Skin epidermis (tissue), 12 donors: ENCODE measurements around the gene MRPL49.

Experiments
- H3K27ac ChIP-seq, 21 experiments: fragments of 200-600 bp; sonication (generic) in 11 of 21; one replicate each; pipeline ENCODE4 v1.5.0; 2020; ENCODE audit warnings: mild to moderate bottlenecking in 3 of 21, inconsistent platforms in 2 of 21, moderate library complexity in 2 of 21
- H3K4me3 ChIP-seq, 7 experiments: fragments of 200-600 bp; sonication (generic) in 2 of 7; one replicate each; pipeline ENCODE4 v1.5.0; 2020; ENCODE audit warnings: inconsistent platforms in 2 of 7, mild to moderate bottlenecking in 2 of 7, moderate library complexity in 1 of 7

The MRPL49 gene

DNA sequence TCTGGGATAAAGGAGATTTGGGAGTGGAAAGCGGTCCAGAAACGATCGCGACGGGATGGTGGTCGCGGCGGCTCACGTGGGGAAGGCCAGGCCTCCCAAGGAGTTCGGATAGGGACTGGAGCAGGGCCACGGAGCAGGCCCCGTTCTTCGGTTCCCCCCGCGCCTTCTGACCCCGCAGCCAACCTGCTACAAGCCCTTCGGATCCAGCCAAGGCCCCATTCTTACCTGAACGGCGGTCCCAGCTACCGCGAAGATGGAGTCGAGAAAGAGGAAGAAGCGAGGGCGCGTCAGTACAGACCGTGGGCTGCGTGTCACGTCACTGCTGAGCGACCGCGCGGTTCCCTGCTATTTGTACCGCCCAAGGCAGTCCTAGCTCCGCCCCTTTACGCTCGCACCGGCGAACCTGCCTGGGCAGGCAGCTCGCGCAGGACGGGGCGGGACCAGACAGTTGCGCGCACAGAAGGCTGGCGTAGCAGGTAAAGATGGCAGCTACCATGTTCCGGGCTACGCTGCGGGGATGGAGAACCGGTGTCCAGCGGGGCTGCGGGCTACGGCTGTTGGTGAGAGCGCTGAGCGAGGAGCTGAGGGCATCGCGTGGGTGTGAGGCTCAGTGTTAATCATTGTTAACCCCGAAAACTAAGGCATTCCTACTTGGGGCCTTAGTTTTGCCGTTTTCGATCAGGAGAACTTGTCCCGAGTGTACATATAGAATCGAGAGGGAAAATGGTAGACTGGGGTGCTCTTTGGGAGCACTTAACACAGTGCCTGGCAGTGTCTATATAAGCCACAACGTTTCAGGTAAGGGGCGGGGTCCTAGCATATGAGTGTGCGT lies at the start of gene MRPL49, which contains the start of gene FAU:
MRPL49 (plus strand) TSS at position 457 of the 832 bp plus-strand sequence; CDS start at position 483, 26 bp downstream.
FAU (minus strand) TSS at position 270 of the 832 bp plus-strand sequence. CDS start 321 bp downstream, outside the sequence.
- peak within 1 kb of the TSS; percentile 76 to 97 (median 92) for H3K27ac ChIP-seq
- H3K4me3 ChIP-seq: peak within 1 kb of the TSS; percentile 66 to 98 (median 91)

DNA sequence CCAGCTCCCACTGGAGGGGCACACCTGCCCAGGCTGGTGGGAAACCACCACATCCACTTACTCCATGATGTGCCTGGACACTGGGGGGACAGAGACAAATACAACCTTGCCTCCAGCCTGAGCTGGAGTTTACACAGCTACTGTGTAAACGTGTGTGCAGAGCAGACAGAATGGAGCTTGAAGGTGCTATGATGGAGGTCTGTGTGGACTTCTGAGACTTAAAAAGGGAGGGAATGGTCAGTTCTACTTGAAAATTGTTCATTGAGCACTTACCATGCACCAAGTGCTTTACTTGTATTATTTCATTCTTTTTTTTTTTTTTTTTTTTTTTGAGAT lies 49.5 kb upstream of the MRPL49 start:
- Histone ChIP-seq H3K27ac (no peak overlapping the region), H3K4me3 (no peak overlapping the region)

DNA sequence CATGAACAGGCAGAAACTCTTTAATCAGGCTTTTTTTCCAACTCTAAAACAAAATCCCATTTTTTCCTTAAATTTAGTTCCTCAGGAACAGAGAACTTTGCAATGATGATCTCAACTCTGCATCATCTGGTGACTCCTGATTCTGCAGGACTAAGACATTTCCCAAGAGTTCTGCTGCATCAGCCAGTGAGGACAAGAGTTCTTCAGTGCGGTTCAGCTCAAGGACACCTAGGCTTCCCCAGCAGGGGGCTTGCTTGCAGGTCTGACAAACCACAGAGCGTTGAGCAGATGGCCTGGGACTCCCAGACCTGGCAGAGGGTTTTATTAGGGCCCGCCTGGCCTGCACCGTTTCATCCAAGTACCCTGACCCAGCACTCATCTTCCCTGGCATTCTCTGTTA lies 44.7 kb upstream of the MRPL49 start:
- H3K4me3 ChIP-seq: no peak overlapping the region
- H3K27ac ChIP-seq: no peak overlapping the region

DNA sequence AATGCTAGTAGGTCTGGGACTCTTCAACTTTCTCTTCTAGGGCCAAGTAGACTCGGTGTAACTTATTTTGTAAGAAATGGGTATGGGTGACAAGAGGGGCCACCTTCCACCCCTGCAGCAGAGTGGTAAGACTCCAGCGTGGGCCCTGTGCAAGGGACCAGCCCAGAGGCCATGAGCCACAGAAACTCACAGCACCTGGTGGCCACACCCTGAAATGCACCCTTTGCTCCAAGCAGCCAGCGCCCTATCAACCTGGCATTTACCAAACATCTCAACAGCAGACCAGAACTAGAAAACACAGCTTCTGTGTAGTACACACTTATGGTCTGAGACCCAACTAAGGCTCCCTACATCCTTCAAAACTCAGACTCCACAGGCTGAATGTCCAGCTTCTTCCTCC lies 44.0 kb upstream of the MRPL49 start:
- Histone ChIP-seq H3K27ac (peak overlapping the region in 3 of 21 experiments; percentile 9 to 51 (median 21)), H3K4me3 (no peak overlapping the region)

DNA sequence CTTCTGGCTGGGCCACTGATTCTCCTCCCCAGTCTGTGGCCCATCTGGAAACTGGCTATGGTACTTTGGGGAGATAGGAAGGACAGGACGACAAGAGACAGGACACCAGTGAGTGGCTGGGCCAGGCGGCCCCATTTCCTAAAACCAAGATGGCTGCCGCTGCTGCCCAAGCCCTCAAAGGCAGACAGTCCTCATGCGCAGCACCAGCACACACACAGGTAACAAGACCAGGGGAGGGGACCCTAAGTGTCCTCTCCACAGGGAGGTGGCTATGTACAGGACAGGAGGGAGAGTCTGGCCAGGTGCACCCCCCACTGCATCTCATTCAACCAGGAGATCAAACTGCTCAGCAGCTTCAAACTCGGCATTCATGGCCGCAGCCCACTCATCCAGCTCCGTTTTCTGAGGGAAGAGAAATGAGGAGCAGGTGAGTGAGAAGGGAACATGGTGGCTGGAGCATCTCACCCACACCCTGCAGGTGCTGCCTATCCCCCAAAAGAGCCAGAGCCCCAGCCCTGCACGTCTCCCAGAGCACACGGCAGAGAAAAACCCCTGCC lies 43.3 kb upstream of the MRPL49 start:
- peak overlapping the region in 3 of 21 experiments; percentile 9 to 51 (median 21) for H3K27ac ChIP-seq
- no peak overlapping the region for H3K4me3 ChIP-seq

DNA sequence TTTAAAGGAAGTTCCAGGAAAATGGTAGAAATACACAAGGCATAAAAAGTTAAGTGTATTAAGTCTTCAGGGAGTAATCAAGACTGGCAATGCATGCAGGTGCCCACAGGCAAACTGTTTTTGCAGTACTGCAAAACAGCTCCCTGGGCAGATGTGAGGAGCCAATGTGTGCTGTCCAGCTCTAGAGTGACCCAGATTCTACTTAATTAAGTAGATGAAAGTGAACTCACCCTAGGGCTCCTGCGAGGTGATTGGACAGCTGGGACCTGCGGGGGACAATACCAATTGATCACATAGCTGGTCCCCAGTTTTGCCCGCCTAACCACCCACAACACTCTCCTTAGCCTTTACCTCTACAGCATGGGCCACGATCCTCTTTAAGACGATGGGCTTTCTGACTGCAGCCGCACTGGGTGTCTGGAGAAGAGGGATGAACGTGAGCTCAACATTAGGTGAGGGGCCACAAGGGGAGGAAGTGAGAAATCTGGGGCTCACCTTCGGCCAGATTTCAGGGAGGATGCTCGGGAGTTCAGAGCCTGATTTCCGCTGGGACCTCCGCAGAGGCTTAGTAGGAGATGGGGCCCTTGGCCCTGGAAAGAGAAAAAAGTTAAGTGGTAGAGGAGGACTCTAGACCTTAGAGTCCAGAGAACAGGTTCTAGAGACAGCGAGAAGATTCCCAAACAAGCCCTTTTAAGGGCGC lies 38.8 kb upstream of the MRPL49 start:
- Histone ChIP-seq H3K27ac (peak overlapping the region; percentile 17 to 97 (median 93)), H3K4me3 (peak overlapping the region; percentile 58 to 98 (median 73))

DNA sequence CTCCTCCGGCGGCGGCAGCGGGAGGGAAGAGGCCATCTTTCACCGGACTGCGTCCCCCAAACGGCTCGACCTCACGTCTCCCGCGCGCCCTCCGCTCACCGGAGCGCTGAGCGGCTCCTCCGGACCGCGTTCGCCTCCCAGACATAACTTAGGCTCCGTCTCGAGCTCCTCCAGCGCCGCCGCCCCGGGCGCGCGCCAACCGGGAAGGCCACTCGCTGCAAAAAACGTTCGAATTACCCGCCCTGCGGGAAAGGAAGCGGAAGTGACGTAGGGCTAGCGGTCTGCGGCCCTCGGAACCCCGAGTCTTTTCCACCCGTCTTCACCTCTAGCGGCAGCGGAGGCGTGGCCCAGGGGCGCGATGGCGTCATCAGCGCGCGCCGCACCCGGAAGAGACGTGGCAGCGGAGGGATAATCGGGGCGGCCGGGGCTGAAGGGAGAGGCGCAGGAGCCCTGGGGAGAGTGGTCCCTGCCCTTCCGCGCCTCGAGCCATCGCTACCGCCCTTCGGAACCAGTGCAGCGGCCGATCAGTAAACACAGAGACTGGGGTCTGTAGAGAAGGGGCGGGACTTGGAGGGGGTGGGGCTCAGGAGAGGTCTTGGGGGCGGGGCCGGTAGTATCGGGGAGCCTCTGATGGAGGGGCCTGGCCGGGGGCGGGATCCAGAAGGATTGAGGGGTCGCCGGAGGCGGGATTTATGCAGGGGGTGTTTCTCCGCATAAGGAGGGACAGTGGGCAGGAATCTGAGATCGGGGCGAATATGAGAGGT lies 38.1 kb upstream of the MRPL49 start, which contains the start of the genes CDCA5 and ZFPL1:
CDCA5 (minus strand) TSS at position 207 of the 764 bp plus-strand sequence; CDS start at position 145, 62 bp downstream.
ZFPL1 (plus strand) TSS at position 389 of the 764 bp plus-strand sequence. CDS start 477 bp downstream, outside the sequence.
- peak within 1 kb of the TSS; percentile 27 to 97 (median 93) for H3K27ac ChIP-seq
- H3K4me3 ChIP-seq: peak within 1 kb of the TSS; percentile 58 to 98 (median 73)

DNA sequence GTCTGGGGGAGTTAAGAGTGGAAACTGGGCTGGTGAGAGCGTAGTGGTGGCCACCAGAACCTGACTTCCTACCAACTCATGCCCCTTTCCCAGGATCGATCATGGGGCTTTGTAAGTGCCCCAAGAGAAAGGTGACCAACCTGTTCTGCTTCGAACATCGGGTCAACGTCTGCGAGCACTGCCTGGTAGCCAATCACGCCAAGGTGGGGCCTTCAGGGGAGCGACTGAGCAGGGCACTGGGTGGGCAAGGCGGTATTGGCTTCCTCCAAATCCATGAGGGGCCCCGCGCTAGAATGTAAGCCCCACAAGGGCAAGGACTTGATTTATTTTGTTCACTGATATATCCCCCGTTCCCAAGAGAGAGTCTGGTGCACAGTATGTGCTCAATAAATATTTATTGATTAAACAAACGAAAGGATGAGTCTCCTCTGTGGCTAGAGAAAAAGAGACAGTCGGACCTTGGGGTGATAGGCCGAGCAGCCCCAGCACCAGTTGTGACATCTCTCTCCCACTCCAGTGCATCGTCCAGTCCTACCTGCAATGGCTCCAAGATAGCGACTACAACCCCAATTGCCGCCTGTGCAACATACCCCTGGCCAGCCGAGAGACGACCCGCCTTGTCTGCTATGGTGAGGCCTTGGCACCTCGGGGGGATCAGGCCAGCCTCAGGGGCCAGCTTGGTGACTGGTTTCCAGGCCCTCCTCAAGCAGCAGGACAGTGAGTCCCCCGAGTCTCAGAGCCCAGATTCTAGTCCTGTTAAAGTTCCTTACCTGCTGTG lies 37.3 kb upstream of the MRPL49 start:
- Histone ChIP-seq H3K27ac (peak overlapping the region; percentile 27 to 97 (median 93)), H3K4me3 (peak overlapping the region; percentile 58 to 98 (median 73))

DNA sequence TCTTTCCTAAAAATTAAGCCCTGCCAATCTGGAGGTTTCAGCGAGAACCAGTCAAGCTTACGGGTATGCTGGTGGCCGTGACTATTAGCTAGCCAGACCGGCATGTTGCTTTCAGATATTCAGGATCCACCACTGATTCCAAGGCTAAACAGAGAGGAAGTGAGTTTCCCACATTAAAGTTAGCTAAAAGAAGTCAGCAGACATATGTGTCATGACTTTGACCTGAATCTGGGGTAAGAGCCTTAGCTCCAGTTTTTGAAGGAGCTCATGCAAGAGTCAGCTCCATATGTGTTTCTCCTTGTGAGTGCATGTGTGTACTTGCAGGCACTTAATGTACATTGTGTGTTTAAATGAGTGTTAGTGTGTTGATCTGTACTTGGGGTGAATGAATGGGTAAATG lies 36.7 kb upstream of the MRPL49 start:
- Histone ChIP-seq H3K4me3 (no peak overlapping the region), H3K27ac (peak overlapping the region in 1 of 21 experiments; percentile 96)

DNA sequence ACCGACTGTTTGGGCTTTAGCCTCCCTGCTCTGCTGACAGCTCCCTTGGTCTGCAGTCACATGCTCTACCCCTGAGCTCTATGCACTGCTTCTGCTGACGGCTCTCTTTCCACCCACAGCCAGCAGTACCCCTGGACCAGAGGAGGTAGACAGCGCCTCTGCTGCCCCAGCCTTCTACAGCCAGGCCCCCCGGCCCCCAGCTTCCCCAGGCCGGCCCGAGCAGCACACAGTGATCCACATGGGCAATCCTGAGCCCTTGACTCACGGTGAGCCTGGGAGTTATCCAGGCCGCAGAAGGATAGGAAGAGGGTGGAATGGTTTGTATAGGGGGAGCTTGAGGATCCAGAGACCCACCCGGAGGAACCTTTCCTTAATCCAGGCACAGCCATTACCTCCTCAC lies 35.3 kb upstream of the MRPL49 start:
- Histone ChIP-seq H3K27ac (no peak overlapping the region), H3K4me3 (no peak overlapping the region)

DNA sequence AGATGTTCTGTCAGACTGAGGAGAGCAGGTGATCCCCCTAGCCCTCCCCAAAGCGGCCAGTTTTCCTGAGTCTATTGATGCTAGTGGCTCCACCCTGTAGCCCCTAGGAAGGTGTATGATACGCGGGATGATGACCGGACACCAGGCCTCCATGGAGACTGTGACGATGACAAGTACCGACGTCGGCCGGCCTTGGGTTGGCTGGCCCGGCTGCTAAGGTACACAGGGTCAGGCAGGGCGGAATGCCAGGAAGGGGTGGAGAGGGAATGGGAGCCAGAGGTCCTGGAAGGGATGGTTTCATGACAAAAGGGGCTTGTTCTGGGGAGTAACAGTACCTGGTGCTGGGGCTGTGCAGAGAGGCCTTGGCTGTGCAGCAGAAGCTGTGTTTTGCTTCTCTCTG lies 34.9 kb upstream of the MRPL49 start:
- H3K4me3 ChIP-seq: no peak overlapping the region
- H3K27ac ChIP-seq: no peak overlapping the region

DNA sequence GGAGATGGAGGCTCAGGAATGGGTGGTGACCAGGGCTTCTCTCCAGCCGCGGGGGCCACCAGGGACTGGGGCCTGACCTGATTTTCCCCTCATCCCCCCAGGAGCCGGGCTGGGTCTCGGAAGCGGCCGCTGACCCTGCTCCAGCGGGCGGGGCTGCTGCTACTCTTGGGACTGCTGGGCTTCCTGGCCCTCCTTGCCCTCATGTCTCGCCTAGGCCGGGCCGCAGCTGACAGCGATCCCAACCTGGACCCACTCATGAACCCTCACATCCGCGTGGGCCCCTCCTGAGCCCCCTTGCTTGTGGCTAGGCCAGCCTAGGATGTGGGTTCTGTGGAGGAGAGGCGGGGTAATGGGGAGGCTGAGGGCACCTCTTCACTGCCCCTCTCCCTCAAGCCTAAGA lies 34.3 kb upstream of the MRPL49 start:
- H3K27ac ChIP-seq: no peak overlapping the region
- no peak overlapping the region for H3K4me3 ChIP-seq

DNA sequence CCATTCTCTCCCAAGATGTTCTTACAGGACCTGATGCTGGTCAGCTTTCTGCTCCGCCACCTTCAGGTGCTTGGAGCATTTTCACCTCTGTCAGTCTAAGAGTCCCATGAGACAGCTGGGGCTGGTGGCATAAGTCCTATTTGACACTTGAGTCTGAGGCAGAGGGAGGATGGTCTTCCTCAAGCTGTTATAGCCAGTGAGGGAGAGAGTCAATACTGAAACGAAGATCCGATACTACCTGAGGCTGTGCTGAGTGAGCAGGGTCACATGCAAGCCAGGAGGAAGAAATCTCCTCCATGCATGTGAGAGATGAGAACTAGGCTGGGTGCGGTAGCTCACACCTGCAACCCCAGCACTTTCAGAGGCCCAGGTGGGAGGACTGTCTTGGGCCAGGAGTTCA lies 32.5 kb upstream of the MRPL49 start:
- Histone ChIP-seq H3K4me3 (no peak overlapping the region), H3K27ac (no peak overlapping the region)

DNA sequence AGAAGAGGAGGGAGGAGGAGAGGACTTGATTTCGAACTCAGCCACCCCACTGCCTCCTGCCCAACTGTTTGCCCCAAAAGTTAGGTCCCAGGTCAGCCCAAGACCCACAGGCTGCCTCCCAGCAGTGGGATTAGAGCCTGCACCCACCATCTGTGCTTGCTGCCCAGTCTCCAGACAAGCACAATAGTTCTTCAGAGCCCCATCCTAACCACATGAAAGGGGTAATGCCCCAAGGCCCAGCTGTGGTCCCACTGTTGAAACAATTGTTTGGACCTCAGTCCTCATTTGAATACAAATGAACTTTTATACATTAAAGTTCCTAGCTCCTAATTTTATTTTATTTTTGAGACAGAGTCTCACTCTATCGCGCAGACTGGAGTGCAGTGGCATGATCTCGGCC lies 31.5 kb upstream of the MRPL49 start:
- no peak overlapping the region for H3K27ac ChIP-seq
- H3K4me3 ChIP-seq: no peak overlapping the region

DNA sequence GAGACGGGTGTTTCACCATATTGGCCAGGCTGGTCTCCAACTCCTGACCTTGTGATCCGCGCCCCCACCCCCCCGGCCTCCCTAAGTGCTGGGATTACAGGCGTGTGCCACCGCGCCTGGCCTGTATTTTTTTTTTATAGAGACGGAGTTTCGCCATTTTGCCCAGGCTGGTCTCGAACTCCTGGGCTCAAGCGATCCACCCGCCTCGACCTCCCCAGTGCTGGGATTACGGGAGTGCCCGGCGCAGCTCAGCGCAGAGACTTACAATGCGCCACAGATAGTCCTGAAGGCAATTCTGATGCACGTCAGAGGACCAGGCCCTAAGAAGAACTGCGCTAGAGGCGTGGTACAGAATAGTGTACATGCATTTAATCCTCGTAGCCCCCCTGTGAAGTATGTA lies 26.7 kb upstream of the MRPL49 start:
- Histone ChIP-seq H3K4me3 (peak overlapping the region in 3 of 7 experiments; percentile 77 to 96 (median 91)), H3K27ac (peak overlapping the region in 17 of 21 experiments; percentile 55 to 98 (median 90))

DNA sequence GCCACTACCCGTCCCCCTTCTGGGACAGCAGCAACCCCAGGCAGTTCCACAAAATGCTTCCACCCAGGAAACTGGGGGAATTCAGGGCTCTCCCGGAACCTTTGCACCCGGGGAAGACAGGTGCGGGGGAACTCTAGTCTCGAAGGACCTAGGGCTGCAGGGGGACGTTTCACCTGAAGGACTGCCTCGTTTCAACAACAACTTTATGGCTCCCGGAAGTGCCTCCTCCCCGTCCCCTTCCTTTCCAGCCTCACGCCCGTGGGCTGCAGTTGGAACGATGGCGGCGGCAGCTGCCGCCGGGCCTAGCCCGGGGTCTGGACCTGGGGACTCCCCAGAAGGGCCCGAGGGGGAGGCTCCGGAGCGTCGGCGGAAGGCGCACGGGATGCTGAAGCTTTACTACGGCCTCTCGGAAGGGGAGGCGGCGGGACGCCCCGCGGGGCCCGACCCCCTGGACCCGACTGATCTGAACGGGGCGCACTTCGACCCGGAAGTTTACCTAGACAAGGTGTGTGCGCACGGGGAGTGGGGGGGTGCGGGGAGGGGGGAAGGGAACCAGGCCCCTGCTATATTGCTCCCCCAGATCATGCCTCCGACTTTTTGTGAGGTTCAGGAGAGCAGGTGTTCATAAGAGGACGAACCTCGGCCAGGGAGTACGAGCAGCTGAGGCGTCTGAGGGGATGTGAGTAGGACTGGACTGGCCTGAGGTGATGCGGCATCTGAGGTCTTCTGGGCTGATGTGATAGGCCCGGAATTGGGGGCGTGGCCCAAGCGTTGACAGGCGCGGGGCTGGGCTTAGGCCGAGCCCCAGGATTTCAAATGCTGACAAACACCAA lies 25.9 kb upstream of the MRPL49 start, which contains the start of gene VPS51:
VPS51 (plus strand) TSS at position 241 of the 833 bp plus-strand sequence; CDS start at position 278, 37 bp downstream.
- H3K4me3 ChIP-seq: peak within 1 kb of the TSS; percentile 67 to 96 (median 80)
- peak within 1 kb of the TSS; percentile 55 to 98 (median 90) for H3K27ac ChIP-seq

DNA sequence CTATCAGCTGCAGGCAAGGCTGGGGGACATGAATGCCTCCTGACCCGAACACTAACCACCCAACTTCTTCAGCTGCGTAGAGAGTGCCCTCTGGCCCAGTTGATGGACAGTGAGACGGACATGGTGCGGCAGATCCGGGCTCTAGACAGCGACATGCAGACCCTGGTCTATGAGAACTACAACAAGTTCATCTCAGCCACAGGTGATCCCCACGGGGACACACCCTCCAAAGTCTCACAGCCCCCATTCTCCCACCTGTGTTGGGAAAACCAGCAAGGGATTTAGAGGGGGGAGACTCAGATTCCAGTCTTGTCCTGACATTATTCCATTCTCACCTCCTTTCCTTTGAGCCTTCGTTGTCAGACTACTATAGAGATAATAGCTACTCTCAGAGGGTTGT lies 25.2 kb upstream of the MRPL49 start:
- Histone ChIP-seq H3K4me3 (peak overlapping the region; percentile 67 to 96 (median 80)), H3K27ac (peak overlapping the region in 19 of 21 experiments; percentile 55 to 98 (median 92))
